ENCODE results near the gene CLIP1. TPM values are rescaled to one million over a fixed set of nuclear protein-coding genes. Genes with fewer than 3 reads are reported as not detected.

The CLIP1 gene
- total and polyA plus RNA-seq, 2 of the 4 experiments (the other 2 are of a cell fraction) = 38.0 to 54.8 TPM

DNA sequence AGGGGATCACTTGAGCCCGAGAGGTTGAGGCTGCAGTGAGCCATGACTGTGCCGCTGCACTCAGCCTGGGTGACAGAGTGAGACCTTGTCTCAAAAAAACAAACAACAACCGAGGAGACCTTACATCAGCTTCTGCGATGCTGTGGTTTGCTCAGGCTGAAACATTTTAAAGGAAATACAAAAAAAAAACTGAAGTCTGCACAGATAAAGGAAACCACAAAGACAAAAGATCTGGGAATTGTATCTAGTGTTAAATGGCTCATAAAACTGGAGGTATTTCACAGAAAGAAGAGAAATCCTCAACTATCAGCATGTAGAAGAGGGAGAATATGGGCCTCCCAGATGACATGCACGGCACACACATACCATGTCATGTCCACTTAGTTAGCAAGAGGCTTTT is 95.9 kb downstream of the CLIP1 start:
- dilution Hi-C loops (cut with HindIII; ENCODE audit: low sequenced_read_pairs, unreplicated experiment) = no loop called here
- Histone ChIP-seq H3K14ac (replicated peaks; ENCODE audit: low read depth, low read length) (no peak overlapping the region), H3K36me3 (ENCODE audit: control insufficient read depth, insufficient read depth, low read length) (peaks cover 51% of the 10 kb centered on the region), H4K5ac (ENCODE audit: low read depth, low read length) (no peak overlapping the region), H3K23ac (ENCODE audit: low read depth, low read length) (no peak overlapping the region), H2BK15ac (ENCODE audit: low read depth, low read length) (no peak overlapping the region), H3K9me1 (ENCODE audit: insufficient read depth, low read length) (peaks cover 14% of the 10 kb centered on the region), H3K79me1 (ENCODE audit: low read depth in 1 of 2, low read length in 2 of 2) (peaks cover 9 to 37% of the 10 kb centered on the region in 2 experiments), H3K27me3 (ENCODE audit: control insufficient read depth, insufficient read depth, low read length) (no peaks in the 10 kb centered on the region), H3K4ac (ENCODE audit: low read depth, low read length) (no peak overlapping the region), H4K91ac (ENCODE audit: insufficient read depth, low read depth, low read length) (no peak overlapping the region), H2AFZ (replicated peaks; ENCODE audit: low read length, poor library complexity) (no peak overlapping the region), H4K8ac (ENCODE audit: low read depth in 2 of 2, low read length in 2 of 2) (no peak overlapping the region), H3K56ac (ENCODE audit: extremely low read depth, insufficient read depth, low read length) (no peak overlapping the region), H3K9ac (ENCODE audit: low read depth, low read length) (no peak overlapping the region), H3K4me3 (ENCODE audit: insufficient read depth, low read depth, low read length) (no peak overlapping the region), H3K4me1 (ENCODE audit: control insufficient read depth, insufficient read depth, low read length) (peaks cover 4% of the 10 kb centered on the region), H2AK9ac (replicated peaks; ENCODE audit: low read depth, low read length, poor library complexity) (no peak overlapping the region), H3K9me3 (ENCODE audit: control insufficient read depth, insufficient read depth, low read length) (no peaks in the 10 kb centered on the region), H2BK5ac (ENCODE audit: low read depth, low read length, poor library complexity, severe bottlenecking) (no peak overlapping the region), H3K18ac (ENCODE audit: low read depth, low read length) (no peak overlapping the region), H3K4me2 (ENCODE audit: low read depth, low read length) (no peak overlapping the region), H4K20me1 (ENCODE audit: insufficient read depth, low read length) (peaks cover 3% of the 10 kb centered on the region; the same call in 1 of the 2 replicates), H3K27ac (ENCODE audit: insufficient read depth, low read length) (no peak overlapping the region), H2AK5ac (ENCODE audit: low read depth, low read length) (no peak overlapping the region), H2BK20ac (ENCODE audit: low read depth, low read length) (no peak overlapping the region), H2BK120ac (ENCODE audit: low read depth, low read length) (no peak overlapping the region)
- POLR2A ChIA-PET (ENCODE audit: unreplicated experiment) = no interaction called here
- CTCF ChIA-PET = interaction anchor here (0.6 kb wide), 1 partner anchor 64 kb away, joined by 3 read pairs; no protein-coding TSS in a partner anchor
- in situ Hi-C loops (cut with MboI; ENCODE audit: low sequenced_read_pairs) = no loop called here
- no TSS peak for BruUV-seq (replicated peaks)
- no peak for TF ChIP-seq CEBPB (IDR thresholded peaks at IDR 0.05; ENCODE audit: low read depth, low read length)
- TF ChIP-seq MAZ (IDR thresholded peaks at IDR 0.05; ENCODE audit: borderline replicate concordance, low read depth, low read length) = no peak
- no peak for TF ChIP-seq SMC3 (IDR thresholded peaks at IDR 0.05; ENCODE audit: low read depth, low read length)
- TF ChIP-seq, protein P1, sequence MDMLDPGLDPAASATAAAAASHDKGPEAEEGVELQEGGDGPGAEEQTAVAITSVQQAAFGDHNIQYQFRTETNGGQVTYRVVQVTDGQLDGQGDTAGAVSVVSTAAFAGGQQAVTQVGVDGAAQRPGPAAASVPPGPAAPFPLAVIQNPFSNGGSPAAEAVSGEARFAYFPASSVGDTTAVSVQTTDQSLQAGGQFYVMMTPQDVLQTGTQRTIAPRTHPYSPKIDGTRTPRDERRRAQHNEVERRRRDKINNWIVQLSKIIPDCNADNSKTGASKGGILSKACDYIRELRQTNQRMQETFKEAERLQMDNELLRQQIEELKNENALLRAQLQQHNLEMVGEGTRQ (IDR thresholded peaks at IDR 0.05; ENCODE audit: low read depth, low read length) = no peak
- TF ChIP-seq MXI1 (IDR thresholded peaks at IDR 0.05; ENCODE audit: borderline replicate concordance, low read depth, low read length) = no peak
- DNase-seq (no peak), ATAC-seq (ENCODE audit: low read depth) (no peak)
- intact Hi-C loops (cut with micrococcal nuclease) = no loop called here
- 100% methylated on average over 1 of the region's 5 CpGs; no CpG with 5 or more reads in 1 of the 2 experiments for WGBS, 2 experiments (ENCODE audit: extremely low coverage in 2 of 2, insufficient read length in 1 of 2)

Data from IMR-90 (cell line).